Endothelial cell of umbilical vein (primary cell): ENCODE results near the gene LHFPL6. TPM values are rescaled to one million over a fixed set of nuclear protein-coding genes. Genes with fewer than 3 reads are reported as not detected.

Experiments used
- BruUV-seq: library from RNA; stranded (reverse); fragments of 400-500 nt; replicated peaks from 2 replicates; lab custom pipeline; 2021; lab: Mats Ljungman, UMichigan
- CTCF ChIA-PET: fragments of 300-600, 350-600 bp; sonication (Branson Sonifier 250); formaldehyde crosslinking; loops from one replicate; lab custom pipeline; 2021; ENCODE audit warnings: antibody characterized with exemption, inconsistent platforms; lab: Charles Lee
- POLR2A ChIA-PET: fragments of 300-600, 350-600 bp; sonication (Branson Sonifier 250); formaldehyde crosslinking; loops from one replicate; lab custom pipeline; 2021; ENCODE audit warnings: antibody characterized with exemption, inconsistent platforms; lab: Charles Lee
- DNase-seq: peaks from one replicate; pipeline ENCODE4 v3.0.0-alpha.2; 2011; ENCODE audit warnings: low read depth, low spot score
- FAIRE-seq: peaks from 2 replicates; lab custom pipeline; 2011; peaks lifted over from hg19 to GRCh38; lab: Jason Lieb, UNC
- H2AFZ ChIP-seq: 2 replicates; pipeline ENCODE4 v1.6.0; 2012; ENCODE audit warnings: low read depth, low read length, control low read depth, inconsistent platforms
- H3K27ac ChIP-seq: 2 replicates; pipeline ENCODE4 v1.5.1; 2011; ENCODE audit warnings: low read depth, mild to moderate bottlenecking, control low read depth, low read length, moderate library complexity; ENCODE audit not compliant: insufficient read depth
- H3K27me3 ChIP-seq, 2 experiments: 2 replicates each; pipeline versions ENCODE4 v1.6.0 to v1.6.1; 2011; ENCODE audit warnings: low read length in 2 of 2, mixed read lengths in 1 of 2; ENCODE audit not compliant: control insufficient read depth in 2 of 2, insufficient read depth in 2 of 2
- H3K36me3 ChIP-seq, 2 experiments: 2 replicates in 1 of 2; 3 replicates in 1 of 2; pipeline ENCODE4 v1.5.1; 2011; ENCODE audit warnings: low read length in 2 of 2, mild to moderate bottlenecking in 1 of 2, moderate library complexity in 1 of 2; ENCODE audit not compliant: control insufficient read depth in 2 of 2, insufficient read depth in 2 of 2; ENCODE audit errors: extremely low read depth in 1 of 2
- H3K4me1 ChIP-seq: 3 replicates; pipeline ENCODE4 v1.5.1; 2011; ENCODE audit warnings: mild to moderate bottlenecking, low read length; ENCODE audit not compliant: control insufficient read depth, insufficient read depth; ENCODE audit errors: extremely low read depth
- H3K4me2 ChIP-seq: 2 replicates; pipeline ENCODE4 v1.6.1; 2011; ENCODE audit warnings: low read length, control low read depth, mixed read lengths; ENCODE audit not compliant: insufficient read depth
- H3K4me3 ChIP-seq, 3 experiments: fragments of 200-600 bp in 1 of 3; sonication (generic), shearing (Covaris generic) in 1 of 3; replicated peaks in 1 of 3; 2 replicates each; pipeline ENCODE4 v1.5.1; 2011 to 2016; ENCODE audit warnings: control low read depth in 3 of 3, low read length in 3 of 3, mild to moderate bottlenecking in 2 of 3, inconsistent platforms in 1 of 3, low read depth in 1 of 3, moderate library complexity in 1 of 3; ENCODE audit not compliant: insufficient read depth in 1 of 3
- H3K79me2 ChIP-seq: 2 replicates; pipeline ENCODE4 v1.6.0; 2012; ENCODE audit warnings: low read length, inconsistent platforms; ENCODE audit not compliant: control insufficient read depth, insufficient read depth
- H3K9ac ChIP-seq: replicated peaks from 2 replicates; pipeline ENCODE3; 2011; ENCODE audit warnings: low read length, control low read depth; ENCODE audit not compliant: insufficient read depth; ENCODE audit errors: extremely low read depth
- H3K9me1 ChIP-seq: replicated peaks from 3 replicates; pipeline ENCODE4 v1.6.0; 2011; ENCODE audit warnings: mild to moderate bottlenecking, low read length; ENCODE audit not compliant: control insufficient read depth, insufficient read depth; ENCODE audit errors: extremely low read depth
- H3K9me3 ChIP-seq: replicated peaks from 2 replicates; pipeline ENCODE4 v1.5.1; 2012; ENCODE audit warnings: low read length, inconsistent platforms; ENCODE audit not compliant: control insufficient read depth, insufficient read depth
- H4K20me1 ChIP-seq: replicated peaks from 2 replicates; pipeline ENCODE3; 2011; ENCODE audit warnings: mild to moderate bottlenecking, low read length; ENCODE audit not compliant: control insufficient read depth, insufficient read depth; ENCODE audit errors: extremely low read depth
- EZH2 ChIP-seq: IDR thresholded peaks from 2 replicates; pipeline ENCODE4 v1.6.1; 2012; ENCODE audit warnings: borderline replicate concordance, low read depth, mild to moderate bottlenecking, moderate library complexity, low read length, inconsistent platforms; ENCODE audit not compliant: severe bottlenecking
- FOS ChIP-seq: IDR thresholded peaks from 2 replicates; pipeline ENCODE4 v1.6.1; 2011; ENCODE audit warnings: mild to moderate bottlenecking, low read length, moderate library complexity, borderline replicate concordance; ENCODE audit not compliant: insufficient read depth
- JUN ChIP-seq: IDR thresholded peaks from 2 replicates; pipeline ENCODE4 v1.6.1; 2011; ENCODE audit warnings: borderline replicate concordance, low read depth; ENCODE audit not compliant: insufficient read length, insufficient read depth
- MYC ChIP-seq: IDR thresholded peaks from one replicate; pipeline ENCODE4 v1.6.1; 2011; ENCODE audit warnings: mild to moderate bottlenecking, low read depth, low read length
- POLR2A ChIP-seq: IDR thresholded peaks from 2 replicates; pipeline ENCODE4 v1.6.1; 2012; ENCODE audit warnings: low read depth, mild to moderate bottlenecking, control low read depth, low read length
- POLR2AphosphoS5 ChIP-seq: IDR thresholded peaks from 2 replicates; pipeline ENCODE4 v1.6.1; 2012; ENCODE audit warnings: low read depth, mild to moderate bottlenecking, control low read depth, low read length, moderate library complexity; ENCODE audit not compliant: insufficient read depth
- dilution Hi-C: fragments of 300-500 bp; cut with MboI; formaldehyde crosslinking; loops from one replicate; pipeline ENCODE4 v1.15.0; 2019; ENCODE audit warnings: low sequenced_read_pairs; ENCODE audit not compliant: extremely low pct_ligation_motif_present
- intact Hi-C: fragments of 100-400 bp; cut with micrococcal nuclease; formaldehyde crosslinking; loops from one replicate; pipeline ENCODE4 v1.10.0; 2022
- polyA plus RNA-seq, 4 experiments: library from polyadenylated mRNA; depleted of rRNA in 3 of 4; stranded (reverse) in 3 of 4; unstranded in 1 of 4; fragments of >200 nt; gene quantifications; 2 replicates each; pipeline versions ENCODE4 v1.2.1 to v1.2.3, GENCODE V29; 2011 to 2012; ENCODE audit warnings: missing spikeins in 1 of 4
- total RNA-seq: library from RNA; stranded (reverse); gene quantifications from 2 replicates; pipeline ENCODE4 v1.2.3, GENCODE V29; 2021
- TF ChIP-seq, protein P1 (sequence below): IDR thresholded peaks from 2 replicates; pipeline ENCODE4 v1.6.1; 2011; ENCODE audit not compliant: insufficient read depth, insufficient read length
- TF ChIP-seq, protein P2 (sequence below), 2 donors: IDR thresholded peaks; 1 replicate in 1 of 2; 2 replicates in 1 of 2; pipeline ENCODE4 v1.5.1; 2011; ENCODE audit warnings: low read length in 2 of 2, mild to moderate bottlenecking in 2 of 2, moderate library complexity in 2 of 2, control low read depth in 1 of 2, inconsistent platforms in 1 of 2, low read depth in 1 of 2; ENCODE audit not compliant: insufficient read depth in 1 of 2; ENCODE audit errors: extremely low read depth in 1 of 2

The LHFPL6 gene
- total and polyA plus RNA-seq, 2 donors (not counting 3 experiments of a cell fraction or from before 2014, with no cell fraction given), result 17.5 to 19.4 TPM

- H3K4me2 ChIP-seq, result no peak overlapping the region
- H3K79me2 ChIP-seq, result no peaks in the 10 kb centered on the region
- H3K9me1 ChIP-seq, result no peaks in the 10 kb centered on the region
- no TSS peak for BruUV-seq
- dilution Hi-C loops, result no loop called here
- TF ChIP-seq, protein P1, sequence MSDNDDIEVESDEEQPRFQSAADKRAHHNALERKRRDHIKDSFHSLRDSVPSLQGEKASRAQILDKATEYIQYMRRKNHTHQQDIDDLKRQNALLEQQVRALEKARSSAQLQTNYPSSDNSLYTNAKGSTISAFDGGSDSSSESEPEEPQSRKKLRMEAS, result no peak
- TF ChIP-seq MYC (no peak), POLR2AphosphoS5 (no peak)
- TF ChIP-seq, protein P2, sequence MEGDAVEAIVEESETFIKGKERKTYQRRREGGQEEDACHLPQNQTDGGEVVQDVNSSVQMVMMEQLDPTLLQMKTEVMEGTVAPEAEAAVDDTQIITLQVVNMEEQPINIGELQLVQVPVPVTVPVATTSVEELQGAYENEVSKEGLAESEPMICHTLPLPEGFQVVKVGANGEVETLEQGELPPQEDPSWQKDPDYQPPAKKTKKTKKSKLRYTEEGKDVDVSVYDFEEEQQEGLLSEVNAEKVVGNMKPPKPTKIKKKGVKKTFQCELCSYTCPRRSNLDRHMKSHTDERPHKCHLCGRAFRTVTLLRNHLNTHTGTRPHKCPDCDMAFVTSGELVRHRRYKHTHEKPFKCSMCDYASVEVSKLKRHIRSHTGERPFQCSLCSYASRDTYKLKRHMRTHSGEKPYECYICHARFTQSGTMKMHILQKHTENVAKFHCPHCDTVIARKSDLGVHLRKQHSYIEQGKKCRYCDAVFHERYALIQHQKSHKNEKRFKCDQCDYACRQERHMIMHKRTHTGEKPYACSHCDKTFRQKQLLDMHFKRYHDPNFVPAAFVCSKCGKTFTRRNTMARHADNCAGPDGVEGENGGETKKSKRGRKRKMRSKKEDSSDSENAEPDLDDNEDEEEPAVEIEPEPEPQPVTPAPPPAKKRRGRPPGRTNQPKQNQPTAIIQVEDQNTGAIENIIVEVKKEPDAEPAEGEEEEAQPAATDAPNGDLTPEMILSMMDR (IDR thresholded peaks at IDR 0.05; ENCODE audit: extremely low read depth in 1 of 2, insufficient read depth in 1 of 2, low read depth in 1 of 2, low read length in 2 of 2), result no peak
- no peak overlapping the region for H3K27ac ChIP-seq
- H3K9me3 ChIP-seq, result no peaks in the 10 kb centered on the region
- FAIRE-seq (no peak), DNase-seq (no peak)
- ChIA-PET CTCF (interaction anchor here (0.7 to 7.0 kb wide), 4 partner anchors 10 to 198 kb away, joined by 3 to 124 read pairs (median 4); partner anchors contain the start of gene LHFPL6), POLR2A (no interaction called here)
- H3K4me3 ChIP-seq, result no peak overlapping the region
- intact Hi-C loops, result loop anchor here (10.0 kb wide), 3 partner anchors 154 to 384 kb away; partner anchors contain the start of genes NHLRC3 and PROSER1
- H3K36me3 ChIP-seq, result no peaks in the 10 kb centered on the region
- H2AFZ ChIP-seq, result no peak overlapping the region
- H3K4me1 ChIP-seq, result peaks cover 30% of the 10 kb centered on the region
- H3K27me3 ChIP-seq, result no peaks in the 10 kb centered on the region
- no peaks in the 10 kb centered on the region for H4K20me1 ChIP-seq
- H3K9ac ChIP-seq, result no peak overlapping the region
Observed at GRCh38 chr13:39418424-39418823, 184.6 kb downstream of the LHFPL6 start.

DNA sequence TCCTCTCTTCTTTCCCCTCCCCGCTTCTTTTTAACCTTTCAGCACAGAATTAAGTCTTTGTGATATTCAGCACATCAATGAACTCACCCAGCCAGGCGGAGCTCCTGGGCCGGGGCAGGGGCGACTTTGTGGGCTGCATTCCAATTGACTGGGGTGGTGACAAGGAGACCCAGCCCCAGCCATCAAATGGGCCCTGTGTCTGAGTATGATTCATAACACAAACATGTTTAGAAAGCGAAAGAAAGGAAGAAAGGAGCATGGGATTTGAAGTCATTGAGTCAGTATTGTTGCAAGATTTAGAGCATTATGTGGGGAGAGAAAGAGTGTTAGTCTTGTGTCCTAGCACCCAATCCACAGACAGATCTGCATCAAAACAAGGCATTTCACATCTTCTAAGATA is 185.3 kb downstream of the LHFPL6 start:
- Histone ChIP-seq H3K4me3 (no peak overlapping the region), H3K9me3 (no peaks in the 10 kb centered on the region), H4K20me1 (no peaks in the 10 kb centered on the region), H3K9ac (no peak overlapping the region), H2AFZ (no peak overlapping the region), H3K4me2 (peak overlapping the region; percentile 50), H3K79me2 (no peaks in the 10 kb centered on the region), H3K9me1 (no peaks in the 10 kb centered on the region), H3K27me3 (no peaks in the 10 kb centered on the region), H3K36me3 (no peaks in the 10 kb centered on the region), H3K4me1 (peaks cover 30% of the 10 kb centered on the region), H3K27ac (no peak overlapping the region)
- TF ChIP-seq POLR2AphosphoS5 (no peak), POLR2A (no peak), JUN (peak; percentile 40), EZH2 (no peak), FOS (peak; percentile 78)
- CTCF ChIA-PET, result interaction anchor here (1.6 to 7.0 kb wide), 4 partner anchors 13 to 198 kb away, joined by 6 to 124 read pairs (median 17); partner anchors contain the start of gene LHFPL6
- FAIRE-seq (peak; percentile 82), DNase-seq (peak; percentile 74)
- intact Hi-C loops, result loop anchor here (1.0 to 10.0 kb wide), 4 partner anchors 39 to 383 kb away; partner anchors contain the start of genes NHLRC3 and PROSER1
- BruUV-seq, result no TSS peak
- POLR2A ChIA-PET, result no interaction called here
- dilution Hi-C loops, result no loop called here
